HepG2 (cell line): ENCODE data around the gene STK25. TPM values are rescaled to one million over a fixed set of nuclear protein-coding genes. Genes with fewer than 3 reads are reported as not detected.

ENCODE experiments used
- ATAC-seq: fragments of 200-7000 bp; cut with Tn5 transposase; 3 replicates; pipeline ENCODE4 v1.9.1; 2020; ENCODE audit warnings: mild to moderate bottlenecking, moderate library complexity
- BruUV-seq: library from RNA; stranded (reverse); fragments of 400-500 nt; replicated peaks from 2 replicates; lab custom pipeline; 2021; lab: Mats Ljungman, UMichigan
- CTCF ChIA-PET: fragments of 300-600 bp; formaldehyde crosslinking; extraction: SDS; loops from one replicate; lab custom pipeline; 2021; ENCODE audit warnings: low total read pairs, inconsistent platforms, low intra/inter-chr PET ratio; lab: Yijun Ruan, JAX
- POLR2A ChIA-PET: fragments of 350-600 bp; sonication (Branson Sonifier 250); formaldehyde crosslinking; loops from one replicate; lab custom pipeline; 2020; ENCODE audit warnings: antibody characterized with exemption, inconsistent platforms; lab: Yijun Ruan, JAX
- DNase-seq: peaks from one replicate; pipeline ENCODE4 v3.0.0-alpha.2; 2015; ENCODE audit warnings: low spot score
- FAIRE-seq: peaks from 3 replicates; lab custom pipeline; 2011; peaks lifted over from hg19 to GRCh38; lab: Jason Lieb, UNC
- H2AFZ ChIP-seq: one replicate; pipeline ENCODE4 v1.6.1; 2011; ENCODE audit warnings: low read length, inconsistent platforms
- H3K27ac ChIP-seq: fragments of 300-600 bp; 3 replicates; pipeline ENCODE4 v1.8.0; 2011; ENCODE audit warnings: mixed run types, mild to moderate bottlenecking, mixed read lengths, low read length, inconsistent platforms; ENCODE audit not compliant: insufficient read depth; ENCODE audit errors: extremely low read length
- H3K27me3 ChIP-seq, 2 experiments: fragments of 200-600 bp in 1 of 2; 2 replicates in 1 of 2; 3 replicates in 1 of 2; pipeline versions ENCODE4 v1.6.0 to v1.8.0; 2011; ENCODE audit warnings: low read length in 2 of 2, mild to moderate bottlenecking in 2 of 2, moderate library complexity in 2 of 2, inconsistent platforms in 1 of 2; ENCODE audit not compliant: insufficient read depth in 2 of 2, control insufficient read depth in 1 of 2
- H3K36me3 ChIP-seq, 2 experiments: fragments of 200-600 bp in 1 of 2; replicated peaks in 1 of 2; 2 replicates in 1 of 2; 3 replicates in 1 of 2; pipeline versions ENCODE4 v1.5.1 to v1.8.0; 2011; ENCODE audit warnings: low read length in 2 of 2, inconsistent platforms in 1 of 2; ENCODE audit not compliant: insufficient read depth in 2 of 2, control insufficient read depth in 1 of 2
- H3K4me1 ChIP-seq: 2 replicates; pipeline ENCODE4 v1.5.1; 2012; ENCODE audit warnings: low read length, inconsistent platforms; ENCODE audit not compliant: insufficient read depth
- H3K4me2 ChIP-seq: 2 replicates; pipeline ENCODE4 v1.6.0; 2011; ENCODE audit warnings: low read depth, low read length, inconsistent platforms
- H3K4me3 ChIP-seq, 3 experiments: fragments of 200-600 bp in 1 of 3; sonication (generic), shearing (Covaris generic) in 1 of 3; replicated peaks in 1 of 3; 2 replicates each; pipeline ENCODE4 v1.5.1; 2011 to 2016; ENCODE audit warnings: low read length in 3 of 3, inconsistent platforms in 2 of 3, low read depth in 2 of 3, mild to moderate bottlenecking in 2 of 3, control low read depth in 1 of 3, mixed read lengths in 1 of 3; ENCODE audit not compliant: insufficient read depth in 1 of 3
- H3K79me2 ChIP-seq: one replicate; pipeline ENCODE4 v1.6.1; 2011; ENCODE audit warnings: low read length, inconsistent platforms; ENCODE audit not compliant: insufficient read depth
- H3K9ac ChIP-seq: 2 replicates; pipeline ENCODE4 v1.6.0; 2011; ENCODE audit warnings: mild to moderate bottlenecking, low read depth, low read length, inconsistent platforms; ENCODE audit not compliant: insufficient read depth
- H3K9me3 ChIP-seq: 2 replicates; pipeline ENCODE4 v1.5.1; 2012; ENCODE audit warnings: mild to moderate bottlenecking, low read length
- H4K20me1 ChIP-seq: 2 replicates; pipeline ENCODE4 v1.6.0; 2011; ENCODE audit warnings: inconsistent platforms, mild to moderate bottlenecking, low read length, moderate library complexity; ENCODE audit not compliant: insufficient read depth
- HIC2 ChIP-seq: sonication (generic); formaldehyde crosslinking; IDR thresholded peaks from 2 replicates; pipeline ENCODE4 v1.9.0; 2022; ENCODE audit warnings: low read depth, missing genetic modification reagents
- HNRNPL ChIP-seq: fragments of 200-400 bp; formaldehyde crosslinking; IDR thresholded peaks from 2 replicates; pipeline ENCODE4 v1.6.1; 2017; ENCODE audit warnings: mild to moderate bottlenecking, low read depth, low read length
- PAXIP1 ChIP-seq: sonication (generic); formaldehyde crosslinking; conservative IDR thresholded peaks from 2 replicates; pipeline ENCODE4 v1.4.0; 2020; ENCODE audit warnings: mild to moderate bottlenecking, missing genetic modification reagents, moderate library complexity
- ZBTB33 ChIP-seq: sonication (generic); formaldehyde crosslinking; IDR thresholded peaks from 2 replicates; pipeline ENCODE4 v1.4.0; 2020; ENCODE audit warnings: missing genetic modification reagents
- ZNF460 ChIP-seq: sonication (generic); formaldehyde crosslinking; IDR thresholded peaks from 2 replicates; pipeline ENCODE4 v1.5.1; 2020; ENCODE audit warnings: missing genetic modification reagents, mild to moderate bottlenecking, borderline replicate concordance
- WGBS: methylation state at CpG from one replicate; pipeline ENCODE4 v1.1.6; 2017; ENCODE audit warnings: low lambda C conversion rate; 5-methylcytosine and 5-hydroxymethylcytosine counted together
- in situ Hi-C: cut with HindIII; loops from 2 replicates; pipeline ENCODE4 v1.10.0; 2017; ENCODE audit warnings: low pct_unique_long_range_greater_than_20kb; ENCODE audit not compliant: extremely low pct_ligation_motif_present
- intact Hi-C: fragments of 100-400 bp; cut with micrococcal nuclease; formaldehyde crosslinking; loops from one replicate; pipeline ENCODE4 v1.10.0; 2022; ENCODE audit not compliant: unreplicated experiment
- polyA plus RNA-seq, 8 experiments: library from polyadenylated mRNA; depleted of rRNA in 3 of 8; stranded (reverse) in 7 of 8; unstranded in 1 of 8; fragments of >200 nt; fragmentation: Illumina TruSeq in 4 of 8; extraction: Trizol in 4 of 8; gene quantifications; 2 replicates each; pipeline versions ENCODE4 v1.2.1 to v1.2.3, GENCODE V29; 2011 to 2016; ENCODE audit warnings: low read depth in 4 of 8, missing spikeins in 1 of 8, mixed read lengths in 1 of 8; ENCODE audit not compliant: insufficient read depth in 1 of 8
- total RNA-seq, 5 experiments: library from RNA; depleted of rRNA; stranded (reverse); fragments of >200 nt; fragmentation: Illumina TruSeq; extraction: Trizol; gene quantifications; 2 replicates each; pipeline ENCODE4 v1.2.3, GENCODE V29; 2016; ENCODE audit warnings: low read depth in 1 of 5
- TF ChIP-seq, protein P1 (sequence below): sonication (generic); formaldehyde crosslinking; IDR thresholded peaks from 2 replicates; pipeline ENCODE4 v1.5.1; 2020; ENCODE audit warnings: mild to moderate bottlenecking, missing genetic modification reagents

Gene STK25
- total and polyA plus RNA-seq, 2 of the 13 experiments (the other 11 are each of a cell fraction or from before 2014, with no cell fraction given), result 177 to 481 TPM

DNA sequence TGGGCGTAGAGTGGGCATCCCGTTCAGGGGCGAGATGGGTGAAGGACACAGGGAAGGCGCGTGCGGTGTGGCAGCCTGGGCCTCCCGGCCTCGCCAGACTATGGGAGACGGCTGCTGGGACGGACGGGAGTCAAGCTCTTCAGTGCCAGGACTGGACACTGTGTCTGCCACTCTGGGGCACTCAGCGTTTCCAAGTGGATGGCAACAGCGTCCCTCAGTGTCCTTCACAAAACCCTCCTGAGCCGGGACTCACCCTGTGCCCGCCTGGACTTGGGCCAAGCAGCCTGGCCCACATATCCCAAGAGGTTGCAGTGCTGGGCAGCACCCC is 33.9 kb upstream of the STK25 start:
- Histone ChIP-seq H3K27me3 (peaks cover 4 to 29% of the 10 kb centered on the region in 2 experiments; a peak in 4 of 5 replicates), H3K4me2 (no peak overlapping the region), H3K9ac (no peak overlapping the region), H3K79me2 (no peaks in the 10 kb centered on the region), H4K20me1 (no peaks in the 10 kb centered on the region), H3K4me3 (no peak overlapping the region), H3K4me1 (peaks cover 50% of the 10 kb centered on the region), H3K36me3 (no peaks in the 10 kb centered on the region)
- intact Hi-C loops, result no loop called here
- CTCF ChIA-PET, result no interaction called here
- 75% methylated on average over 15 of the region's 15 CpGs for WGBS
- POLR2A ChIA-PET, result interaction anchor here (1.1 kb wide), 1 partner anchor 9 kb away, joined by 3 read pairs; no protein-coding TSS in a partner anchor
- BruUV-seq, result no TSS peak
- TF ChIP-seq PAXIP1 (CRISPR knock-in tag) (no peak), ZNF460 (CRISPR knock-in tag) (no peak), HNRNPL (peak; percentile 86), ZBTB33 (CRISPR knock-in tag) (peak; percentile 31; the same call in 1 of the 2 replicates), HIC2 (0 out of 2 replicates have a peak, but pooled peaks have one; percentile 51)
- TF ChIP-seq, protein P1, sequence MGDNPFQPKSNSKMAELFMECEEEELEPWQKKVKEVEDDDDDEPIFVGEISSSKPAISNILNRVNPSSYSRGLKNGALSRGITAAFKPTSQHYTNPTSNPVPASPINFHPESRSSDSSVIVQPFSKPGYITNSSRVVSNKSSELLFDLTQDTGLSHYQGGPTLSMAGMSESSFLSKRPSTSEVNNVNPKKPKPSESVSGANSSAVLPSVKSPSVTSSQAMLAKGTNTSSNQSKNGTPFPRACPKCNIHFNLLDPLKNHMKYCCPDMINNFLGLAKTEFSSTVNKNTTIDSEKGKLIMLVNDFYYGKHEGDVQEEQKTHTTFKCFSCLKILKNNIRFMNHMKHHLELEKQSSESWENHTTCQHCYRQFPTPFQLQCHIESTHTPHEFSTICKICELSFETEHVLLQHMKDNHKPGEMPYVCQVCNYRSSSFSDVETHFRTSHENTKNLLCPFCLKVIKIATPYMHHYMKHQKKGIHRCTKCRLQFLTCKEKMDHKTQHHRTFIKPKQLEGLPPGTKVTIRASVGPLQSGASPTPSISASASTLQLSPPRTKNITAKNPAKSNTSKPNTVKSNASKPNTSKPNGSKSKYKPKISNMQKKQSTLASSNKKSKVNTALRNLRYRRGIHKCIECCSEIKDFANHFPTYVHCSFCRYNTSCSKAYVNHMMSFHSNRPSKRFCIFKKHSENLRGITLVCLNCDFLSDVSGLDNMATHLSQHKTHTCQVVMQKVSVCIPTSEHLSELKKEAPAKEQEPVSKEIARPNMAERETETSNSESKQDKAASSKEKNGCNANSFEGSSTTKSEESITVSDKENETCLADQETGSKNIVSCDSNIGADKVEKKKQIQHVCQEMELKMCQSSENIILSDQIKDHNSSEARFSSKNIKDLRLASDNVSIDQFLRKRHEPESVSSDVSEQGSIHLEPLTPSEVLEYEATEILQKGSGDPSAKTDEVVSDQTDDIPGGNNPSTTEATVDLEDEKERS (CRISPR knock-in tag), result no peak
- TF ChIP-seq, all 625 proteins: peak for 3
- in situ Hi-C loops, result no loop called here
- DNase-seq (no peak), FAIRE-seq (no peak), ATAC-seq (no peak)
- no peaks in the 10 kb centered on the region for H3K9me3 ChIP-seq
- no peak overlapping the region for H3K27ac ChIP-seq
- no peak overlapping the region for H2AFZ ChIP-seq
